K562 (cell line): ENCODE results near the gene PATL1. TPM values are rescaled to one million over a fixed set of nuclear protein-coding genes. Genes with fewer than 3 reads are reported as not detected.

Experiments
- CCAR2 ChIP-seq: fragments of 200-400 bp; formaldehyde crosslinking; IDR thresholded peaks from 2 replicates; pipeline ENCODE4 v1.6.1; 2017; ENCODE audit warnings: mild to moderate bottlenecking, low read depth, low read length
- CEBPB ChIP-seq: fragments of 450-650 bp; IDR thresholded peaks from 2 replicates; pipeline ENCODE4 v1.6.1; 2016; ENCODE audit warnings: missing genetic modification characterization, missing compliant biosample characterization
- ELF1 ChIP-seq: fragments of 200-800 bp; sonication (Bioruptor generic); IDR thresholded peaks from 2 replicates; pipeline ENCODE4 v1.6.1; 2016; ENCODE audit warnings: missing genetic modification characterization, missing compliant biosample characterization
- ETS2 ChIP-seq: IDR thresholded peaks from 2 replicates; pipeline ENCODE4 v1.6.1; 2016; ENCODE audit warnings: borderline replicate concordance, missing genetic modification characterization, mild to moderate bottlenecking, moderate library complexity, missing compliant biosample characterization; ENCODE audit not compliant: poor library complexity, severe bottlenecking
- FOXM1 ChIP-seq, 2 experiments: fragments of 450-650 bp in 1 of 2; sonication (generic) in 1 of 2; formaldehyde crosslinking in 1 of 2; IDR thresholded peaks; 2 replicates each; pipeline versions ENCODE4 v1.6.1 to v1.9.0; 2017 to 2022; ENCODE audit warnings: low read depth in 2 of 2, mild to moderate bottlenecking in 2 of 2, missing genetic modification reagents in 1 of 2, moderate library complexity in 1 of 2
- GABPA ChIP-seq: fragments of 200-800 bp; sonication (Bioruptor generic); conservative IDR thresholded peaks from 2 replicates; pipeline ENCODE4 v1.6.1; 2016; ENCODE audit warnings: low read depth, missing genetic modification characterization, missing compliant biosample characterization
- HDAC2 ChIP-seq: fragments of 450-650 bp; IDR thresholded peaks from 2 replicates; pipeline ENCODE4 v1.6.1; 2016; ENCODE audit warnings: mild to moderate bottlenecking
- HLTF ChIP-seq: fragments of 450-650 bp; IDR thresholded peaks from 2 replicates; pipeline ENCODE4 v1.6.1; 2016
- MAFK ChIP-seq: IDR thresholded peaks from 2 replicates; pipeline ENCODE4 v1.6.1; 2011; ENCODE audit warnings: low read length, improper control_type of control experiment
- NFE2 ChIP-seq: IDR thresholded peaks from 2 replicates; pipeline ENCODE4 v1.6.1; 2014; ENCODE audit warnings: antibody characterized with exemption, low read depth
- NRF1 ChIP-seq, 2 experiments: fragments of 450-650 bp; IDR thresholded peaks in 1 of 2; conservative IDR thresholded peaks in 1 of 2; 2 replicates each; pipeline ENCODE4 v1.6.1; 2014; ENCODE audit warnings: mild to moderate bottlenecking in 2 of 2
- PYGO2 ChIP-seq: fragments of 450-650 bp; IDR thresholded peaks from 2 replicates; pipeline ENCODE4 v1.6.1; 2016; ENCODE audit warnings: mild to moderate bottlenecking, missing genetic modification characterization, moderate library complexity, missing compliant biosample characterization
- SMAD1 ChIP-seq: fragments of 150-350 bp; IDR thresholded peaks from 2 replicates; pipeline ENCODE4 v1.6.1; 2014; ENCODE audit warnings: low read length, low read depth; ENCODE audit not compliant: partially characterized antibody
- SMAD3 ChIP-seq: fragments of 450-650 bp; formaldehyde crosslinking; conservative IDR thresholded peaks from 2 replicates; pipeline ENCODE4 v1.4.0; 2020; ENCODE audit warnings: mild to moderate bottlenecking
- SP2 ChIP-seq: IDR thresholded peaks from 2 replicates; pipeline ENCODE4 v1.6.1; 2011; ENCODE audit warnings: mild to moderate bottlenecking, low read depth, low read length, moderate library complexity; ENCODE audit not compliant: poor library complexity, severe bottlenecking; ENCODE audit errors: extremely low read depth
- TAF15 ChIP-seq: fragments of 200-400 bp; formaldehyde crosslinking; IDR thresholded peaks from 2 replicates; pipeline ENCODE4 v1.6.1; 2017; ENCODE audit warnings: mild to moderate bottlenecking, low read depth, low read length, moderate library complexity
- TCF3 ChIP-seq: sonication (generic); formaldehyde crosslinking; IDR thresholded peaks from 2 replicates; pipeline ENCODE4 v1.4.0; 2020; ENCODE audit warnings: mild to moderate bottlenecking, missing genetic modification reagents
- TEAD2 ChIP-seq: fragments of 450-650 bp; IDR thresholded peaks from 2 replicates; pipeline ENCODE4 v1.6.1; 2016; ENCODE audit warnings: missing genetic modification characterization, control low read depth, missing compliant biosample characterization
- U2AF1 ChIP-seq: fragments of 200-400 bp; formaldehyde crosslinking; optimal IDR thresholded peaks from 2 replicates; pipeline ENCODE3; 2017; ENCODE audit warnings: mild to moderate bottlenecking, low read depth, low read length, moderate library complexity
- ZHX1 ChIP-seq: fragments of 150-350 bp; conservative IDR thresholded peaks from 2 replicates; pipeline ENCODE4 v1.6.1; 2014; ENCODE audit warnings: low read length
- ZNF274 ChIP-seq: IDR thresholded peaks from 2 replicates; pipeline ENCODE4 v1.6.1; 2011; ENCODE audit warnings: low read depth, mild to moderate bottlenecking, low read length, moderate library complexity, borderline replicate concordance
- polyA plus RNA-seq, 8 experiments: library from polyadenylated mRNA; depleted of rRNA in 4 of 8; stranded (reverse) in 5 of 8; unstranded in 3 of 8; fragments of >200 nt; fragmentation: Nextera tagmentation in 2 of 8; fragmentation: Illumina TruSeq in 1 of 8; extraction: Ambion mirVana in 2 of 8; extraction: Trizol in 1 of 8; gene quantifications; 2 replicates each; pipeline versions ENCODE4 v1.2.1 to v1.2.3, GENCODE V29; 2011 to 2014; ENCODE audit warnings: inconsistent platforms in 1 of 8, missing spikeins in 1 of 8
- total RNA-seq, 7 experiments: library from RNA; depleted of rRNA in 6 of 7; stranded (reverse); fragments of >200 nt in 6 of 7; fragmentation: Illumina TruSeq in 2 of 7; extraction: Trizol in 2 of 7; gene quantifications; 2 replicates each; pipeline versions ENCODE4 v1.2.1 to v1.2.3, GENCODE V29; 2011 to 2021; ENCODE audit warnings: low replicate concordance in 1 of 7
- TF ChIP-seq, protein P1 (sequence below), 2 experiments: fragments of 450-650 bp in 1 of 2; sonication (generic) in 1 of 2; formaldehyde crosslinking; conservative IDR thresholded peaks; 2 replicates each; pipeline versions ENCODE4 v1.4.0 to v1.8.1; 2020 to 2022; ENCODE audit warnings: mild to moderate bottlenecking in 1 of 2, missing genetic modification reagents in 1 of 2
- TF ChIP-seq, protein P2 (sequence below), 3 experiments: IDR thresholded peaks in 2 of 3; conservative IDR thresholded peaks in 1 of 3; 2 replicates each; pipeline ENCODE4 v1.5.1; 2011 to 2012; ENCODE audit warnings: low read length in 3 of 3, mild to moderate bottlenecking in 3 of 3, control low read depth in 2 of 3, improper control_type of control experiment in 1 of 3, inconsistent platforms in 1 of 3, low read depth in 1 of 3, mixed read lengths in 1 of 3, moderate library complexity in 1 of 3; ENCODE audit not compliant: insufficient read depth in 2 of 3

The PATL1 gene
- total and polyA plus RNA-seq, 9 of the 15 experiments (the other 6 are each of a cell fraction or from before 2014, with no cell fraction given): 3.2 to 48.0 (median 16.4) TPM

DNA sequence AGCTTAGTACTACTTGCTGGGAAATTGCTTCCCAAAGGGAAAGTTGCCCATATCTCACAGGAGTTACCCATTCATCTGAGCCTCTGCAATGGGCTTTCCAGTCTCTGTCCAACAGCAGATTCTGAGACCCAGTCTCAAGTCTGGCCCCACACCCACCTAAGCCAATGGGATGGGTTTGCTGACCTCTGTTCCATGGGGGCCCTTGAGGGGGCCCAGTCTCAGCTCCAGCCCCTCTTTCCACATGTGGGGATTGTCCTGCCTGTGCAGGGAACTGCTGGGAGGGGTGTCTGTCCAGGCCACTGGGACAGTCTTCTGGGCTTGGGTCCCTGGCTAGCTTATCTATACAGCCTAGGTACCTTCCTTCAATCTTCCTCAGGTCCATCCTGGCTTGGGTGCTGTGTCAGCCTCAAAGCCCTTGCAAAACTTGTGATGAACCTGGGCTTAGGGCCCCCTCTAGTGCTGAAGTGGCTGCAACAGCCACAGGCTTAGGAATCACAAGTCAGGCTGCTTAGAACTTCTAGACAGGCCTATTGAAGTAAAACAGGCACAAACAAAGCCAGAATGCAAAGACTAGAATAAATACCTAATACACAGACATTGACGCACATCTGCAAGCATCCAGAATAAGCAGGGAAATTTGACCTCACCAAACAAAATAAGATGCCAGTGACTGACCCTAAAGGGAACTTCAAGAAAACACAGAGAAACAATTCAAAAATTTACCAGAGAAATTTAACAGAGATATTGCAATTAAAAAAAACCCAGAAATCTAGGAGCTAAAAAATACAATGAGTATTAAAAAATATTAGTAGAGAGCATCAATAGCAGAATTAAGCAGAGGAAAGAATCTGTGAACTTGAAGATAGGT lies 11.7 kb upstream of the PATL1 start (continued):
- no peak for TF ChIP-seq FOXM1 (IDR thresholded peaks at IDR 0.05; ENCODE audit: low read depth)
- TF ChIP-seq FOXM1 (CRISPR knock-in tag; IDR thresholded peaks at IDR 0.05; ENCODE audit: low read depth): no peak
- TF ChIP-seq, protein P1, sequence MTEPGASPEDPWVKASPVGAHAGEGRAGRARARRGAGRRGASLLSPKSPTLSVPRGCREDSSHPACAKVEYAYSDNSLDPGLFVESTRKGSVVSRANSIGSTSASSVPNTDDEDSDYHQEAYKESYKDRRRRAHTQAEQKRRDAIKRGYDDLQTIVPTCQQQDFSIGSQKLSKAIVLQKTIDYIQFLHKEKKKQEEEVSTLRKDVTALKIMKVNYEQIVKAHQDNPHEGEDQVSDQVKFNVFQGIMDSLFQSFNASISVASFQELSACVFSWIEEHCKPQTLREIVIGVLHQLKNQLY (CRISPR knock-in tag; conservative IDR thresholded peaks at IDR 0.05): no peak
- TF ChIP-seq HLTF: no peak
- no peak for TF ChIP-seq TAF15
- no peak for TF ChIP-seq ZHX1
- TF ChIP-seq CEBPB (tag): peak; percentile 61
- peak; percentile 41; the same call in 1 of the 2 replicates for TF ChIP-seq NFE2
- TF ChIP-seq ETS2: no peak
- TF ChIP-seq ELF1: no peak
- TF ChIP-seq TEAD2: no peak
- TF ChIP-seq, protein P2, sequence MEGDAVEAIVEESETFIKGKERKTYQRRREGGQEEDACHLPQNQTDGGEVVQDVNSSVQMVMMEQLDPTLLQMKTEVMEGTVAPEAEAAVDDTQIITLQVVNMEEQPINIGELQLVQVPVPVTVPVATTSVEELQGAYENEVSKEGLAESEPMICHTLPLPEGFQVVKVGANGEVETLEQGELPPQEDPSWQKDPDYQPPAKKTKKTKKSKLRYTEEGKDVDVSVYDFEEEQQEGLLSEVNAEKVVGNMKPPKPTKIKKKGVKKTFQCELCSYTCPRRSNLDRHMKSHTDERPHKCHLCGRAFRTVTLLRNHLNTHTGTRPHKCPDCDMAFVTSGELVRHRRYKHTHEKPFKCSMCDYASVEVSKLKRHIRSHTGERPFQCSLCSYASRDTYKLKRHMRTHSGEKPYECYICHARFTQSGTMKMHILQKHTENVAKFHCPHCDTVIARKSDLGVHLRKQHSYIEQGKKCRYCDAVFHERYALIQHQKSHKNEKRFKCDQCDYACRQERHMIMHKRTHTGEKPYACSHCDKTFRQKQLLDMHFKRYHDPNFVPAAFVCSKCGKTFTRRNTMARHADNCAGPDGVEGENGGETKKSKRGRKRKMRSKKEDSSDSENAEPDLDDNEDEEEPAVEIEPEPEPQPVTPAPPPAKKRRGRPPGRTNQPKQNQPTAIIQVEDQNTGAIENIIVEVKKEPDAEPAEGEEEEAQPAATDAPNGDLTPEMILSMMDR (IDR thresholded peaks at IDR 0.05 in 2 of 3, conservative IDR thresholded peaks at IDR 0.05 in 1 of 3; ENCODE audit: insufficient read depth in 2 of 3, low read depth in 1 of 3, low read length in 3 of 3): peak; percentile 88 to 92 (median 88)
- TF ChIP-seq GABPA (tag): no peak
- TF ChIP-seq HDAC2: no peak
- TF ChIP-seq MAFK: 0 out of 2 replicates have a peak, but pooled peaks have one; percentile 36
- no peak for TF ChIP-seq SP2
- TF ChIP-seq TCF3 (CRISPR knock-in tag): no peak
- TF ChIP-seq SMAD1: no peak
- TF ChIP-seq ZNF274: no peak
- no peak for TF ChIP-seq CCAR2
- no peak for TF ChIP-seq SMAD3 (CRISPR knock-in tag)
- TF ChIP-seq PYGO2 (tag): no peak
- no peak for TF ChIP-seq U2AF1
- 0 out of 4 replicates have a peak, but pooled peaks of 1 of the 2 experiments have one; percentile 6 for TF ChIP-seq NRF1 (conservative IDR thresholded peaks at IDR 0.05 in 1 of 2, IDR thresholded peaks at IDR 0.05 in 1 of 2)
